ENCODE results near the gene RANBP3. TPM values are rescaled to one million over a fixed set of nuclear protein-coding genes. Genes with fewer than 3 reads are reported as not detected.
A peak's percentile ranks its signal among the peaks of the same experiment; 100 is the strongest.

The RANBP3 gene
- total and polyA plus RNA-seq, 2 of the 8 experiments (the other 6 are each of a cell fraction or from before 2014, with no cell fraction given), result 95.4 to 122 TPM

DNA sequence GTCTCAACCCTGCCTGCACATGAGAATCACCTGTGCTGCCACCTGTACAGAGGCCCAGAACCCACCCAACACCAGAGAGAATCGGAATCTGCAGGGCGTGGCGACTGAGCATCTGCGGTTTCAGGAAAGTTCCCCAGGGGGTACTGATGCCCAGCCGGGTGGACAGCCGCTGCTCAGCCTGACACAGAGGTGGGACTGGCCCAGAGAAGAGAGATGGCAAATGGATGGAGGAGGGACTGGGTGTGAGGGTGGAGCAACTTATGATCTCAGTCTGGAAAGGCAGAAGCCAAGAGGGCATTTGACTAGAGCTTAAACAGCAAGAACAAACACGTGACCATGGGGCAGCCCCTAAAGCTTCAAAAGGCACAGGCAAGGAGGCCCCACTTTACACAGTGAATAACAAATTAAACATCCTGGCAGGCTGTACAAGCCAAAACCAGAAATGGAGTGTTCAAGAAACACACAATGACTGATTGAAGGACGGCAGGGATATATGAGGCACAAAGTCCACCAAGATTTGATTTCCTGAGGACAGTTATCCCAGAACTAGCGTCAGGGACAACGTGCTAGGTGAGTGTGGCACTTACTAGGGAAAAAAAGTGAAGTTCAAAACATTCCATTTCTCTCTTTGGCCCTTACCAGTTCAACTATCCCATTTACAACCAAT, 3.1 kb downstream of the RANBP3 start:
- Histone ChIP-seq H2BK15ac (ENCODE audit: low read length) (no peak overlapping the region), H3K36me3 (ENCODE audit: control insufficient read depth in 2 of 4, insufficient read depth in 4 of 4, low read length in 3 of 4) (peaks cover 0 to 21% (median 7%) of the 10 kb centered on the region in 4 experiments; a peak in 6 of 8 replicates), H3K4me3 (ENCODE audit: extremely low read depth in 1 of 4, insufficient read depth in 2 of 4, low read depth in 3 of 4, low read length in 4 of 4) (no peak overlapping the region), H2BK5ac (ENCODE audit: low read depth, low read length) (no peak overlapping the region; the same call in 1 of the 2 replicates), H3K9ac (replicated peaks in 1 of 4; ENCODE audit: extremely low read depth in 1 of 4, low read depth in 3 of 4, low read length in 3 of 4) (peak overlapping the region in 1 of 4 experiments; percentile 15; a peak in 1 of 7 replicates), H2AK5ac (ENCODE audit: low read depth, low read length) (no peak overlapping the region), H3K9me3 (ENCODE audit: insufficient read depth in 2 of 2, low read depth in 1 of 2, low read length in 1 of 2) (no peaks in the 10 kb centered on the region), H4K5ac (ENCODE audit: insufficient read length, low read depth, low read length) (no peak overlapping the region), H3K79me1 (ENCODE audit: low read depth, low read length) (peaks cover 51% of the 10 kb centered on the region), H3K4ac (replicated peaks; ENCODE audit: insufficient read length, low read depth, low read length) (no peak overlapping the region), H4K8ac (ENCODE audit: extremely low read depth, insufficient read depth, low read length) (no peak overlapping the region), H3K14ac (ENCODE audit: insufficient read length) (no peak overlapping the region), H2BK12ac (ENCODE audit: low read depth, low read length) (no peak overlapping the region), H3K79me2 (ENCODE audit: control insufficient read depth in 1 of 2, insufficient read depth in 2 of 2, low read length in 2 of 2) (peaks cover 60 to 80% of the 10 kb centered on the region in 2 experiments), H3K18ac (ENCODE audit: extremely low read depth, low read length) (no peak overlapping the region), H2BK20ac (ENCODE audit: low read length) (no peak overlapping the region), H2AFZ (ENCODE audit: low read length) (no peak overlapping the region), H3K27me3 (replicated peaks in 1 of 4; ENCODE audit: control insufficient read depth in 3 of 4, extremely low read depth in 1 of 4, insufficient read depth in 3 of 4, low read length in 3 of 4) (no peaks in the 10 kb centered on the region), H3K4me2 (ENCODE audit: insufficient read depth in 1 of 2, low read depth in 2 of 2, low read length in 2 of 2) (no peak overlapping the region), H3K27ac (ENCODE audit: low read depth, low read length) (no peak overlapping the region), H4K20me1 (replicated peaks in 1 of 2; ENCODE audit: control insufficient read depth in 1 of 2, insufficient read depth in 2 of 2, low read length in 2 of 2) (peaks cover 31 to 46% of the 10 kb centered on the region in 2 experiments), H3K4me1 (replicated peaks in 1 of 4; ENCODE audit: control insufficient read depth in 3 of 4, insufficient read depth in 4 of 4, low read length in 3 of 4) (peaks cover 0 to 13% (median 7%) of the 10 kb centered on the region in 4 experiments; a peak in 5 of 7 replicates), H3K23me2 (ENCODE audit: low read depth, low read length) (peaks cover 6% of the 10 kb centered on the region; the same call in 1 of the 2 replicates), H4K91ac (replicated peaks; ENCODE audit: insufficient read length, low read length) (no peak overlapping the region), H2BK120ac (replicated peaks; ENCODE audit: low read depth, low read length) (no peak overlapping the region), H3K56ac (replicated peaks; ENCODE audit: insufficient read length, low read depth, low read length) (no peak overlapping the region), H3K23ac (ENCODE audit: insufficient read length) (no peak overlapping the region)
- DNase-seq (ENCODE audit: low read depth in 1 of 2, low spot score in 2 of 2) (no peak), FAIRE-seq (no peak)
- WGBS, 2 experiments (ENCODE audit: extremely low coverage in 1 of 2, insufficient coverage in 1 of 2, insufficient read length in 1 of 2, insufficient replicate concordance in 2 of 2, low coverage in 1 of 2, low lambda C conversion rate in 2 of 2, missing lambda C conversion rate in 1 of 2), result 91% methylated on average over 10 of the region's 10 CpGs; no CpG with 5 or more reads in 1 of the 2 experiments
- POLR2A ChIA-PET (ENCODE audit: partially characterized antibody), result interaction anchor here (0.6 to 1.6 kb wide), 3 partner anchors 12 to 171 kb away, joined by 4 to 6 read pairs (median 4); no protein-coding TSS in a partner anchor
- no peak for TF ChIP-seq SIN3A (conservative IDR thresholded peaks at IDR 0.05 in 1 of 2, IDR thresholded peaks at IDR 0.05 in 1 of 2; ENCODE audit: low read depth in 1 of 2, low read length in 2 of 2)
- TF ChIP-seq, protein P1, sequence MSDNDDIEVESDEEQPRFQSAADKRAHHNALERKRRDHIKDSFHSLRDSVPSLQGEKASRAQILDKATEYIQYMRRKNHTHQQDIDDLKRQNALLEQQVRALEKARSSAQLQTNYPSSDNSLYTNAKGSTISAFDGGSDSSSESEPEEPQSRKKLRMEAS (IDR thresholded peaks at IDR 0.05), result no peak
- TF ChIP-seq TBP (IDR thresholded peaks at IDR 0.05; ENCODE audit: low read depth, low read length), result no peak
- CTCF ChIA-PET (ENCODE audit: partially characterized antibody), result interaction anchor here (1.0 to 1.8 kb wide), 4 partner anchors 23 to 48 kb away, joined by 3 to 4 read pairs (median 4); no protein-coding TSS in a partner anchor

All from H1 (cell line).